Left cardiac atrium (tissue), 4 donors: ENCODE results near the gene REEP1. TPM values are rescaled to one million over a fixed set of nuclear protein-coding genes. Genes with fewer than 3 reads are reported as not detected.

Source experiments
- ATAC-seq, 2 donors: fragments of 200-7000 bp; cut with Tn5 transposase; one replicate each; pipeline ENCODE4 v1.9.1; 2020; ENCODE audit warnings: mild to moderate bottlenecking in 2 of 2, moderate library complexity in 2 of 2
- DNase-seq: peaks from one replicate; pipeline ENCODE4 v3.0.0-alpha.2; 2020
- intact Hi-C, 2 donors: fragments of 100-400 bp; cut with DNase I; formaldehyde crosslinking; loops; one replicate each; pipeline versions ENCODE4 v1.14.1 to v1.15.1; 2022 to 2023
- microRNA-seq, 2 donors: library from miRNA; unstranded; fragments of <30 nt; microRNA quantifications; one replicate each; pipeline ENCODE4 v1.2.0, GENCODE V29; 2020
- total RNA-seq, 2 donors: library from RNA; stranded (reverse); fragmentation: NEBNext Ultra II Directional; extraction: Animal tissue kit (Norgen Biotek cat#: 25700); gene quantifications; one replicate each; pipeline ENCODE4 v1.2.1, GENCODE V29; 2021
- donor health status: DM: no; HTN: yes; CAD: no.
- donor health status: DM: no; HTN: yes; CAD: no; lungs with severe emphysema.
- donor health status: DM: yes; HTN: yes; CAD: no.
- donor health status: Dilated cardiomyopathy.

Gene REEP1
- total RNA-seq, 2 donors from 2014 or later = 15.7 to 22.5 TPM

DNA sequence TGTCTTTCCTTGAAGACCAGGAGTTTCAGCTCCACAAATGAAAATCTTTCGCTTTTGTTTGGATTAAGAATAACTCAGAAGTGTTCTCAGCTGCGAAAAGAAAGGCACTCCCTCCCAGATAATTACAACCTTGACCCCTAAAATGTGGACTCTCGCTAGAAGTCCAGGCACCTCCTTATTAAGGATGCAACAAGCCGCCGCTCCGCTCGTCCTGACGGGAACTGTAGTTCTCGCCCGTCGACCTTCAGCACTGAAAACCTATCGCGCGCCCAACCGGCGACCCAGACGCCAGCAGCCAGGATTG is 142.7 kb downstream of the REEP1 start:
- DNase-seq (peak; percentile 98), ATAC-seq (no peak)
- intact Hi-C loops = no loop called here

GRCh38 chr2:86193901-86194567 is 143.4 kb downstream of the REEP1 start:
- ATAC-seq (no peak), DNase-seq (no peak)
- intact Hi-C loops = no loop called here

DNA sequence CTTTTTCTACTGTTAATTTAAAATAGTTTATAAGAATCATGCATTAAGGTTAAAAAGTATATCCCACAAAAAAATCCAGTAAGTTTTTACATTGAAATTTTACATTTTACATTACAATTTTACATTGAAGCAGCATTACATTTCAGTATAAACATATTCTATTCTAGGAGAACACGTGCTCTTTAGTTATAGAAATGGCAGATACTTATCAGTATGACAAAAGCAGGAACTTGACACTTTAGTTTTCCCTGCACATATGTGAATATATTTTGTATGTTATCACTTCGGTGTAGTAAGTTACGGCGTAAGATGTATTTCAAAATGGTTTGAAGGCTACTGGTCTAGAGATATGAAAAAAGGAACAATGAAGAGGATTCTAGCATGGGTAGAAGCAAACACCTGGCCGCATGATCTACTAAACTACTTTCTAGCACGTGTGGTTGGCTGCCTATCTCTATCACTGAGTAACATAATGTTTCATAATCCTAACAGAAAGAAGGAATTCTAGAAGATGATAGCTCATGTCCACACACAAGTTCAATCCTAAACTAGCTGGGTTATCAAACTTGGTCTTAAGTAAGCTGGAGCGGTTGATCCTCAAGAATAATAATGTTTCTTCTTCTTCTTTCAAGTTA is 147.5 kb downstream of the REEP1 start:
- ATAC-seq (no peak), DNase-seq (no peak)
- intact Hi-C loops = no loop called here

GRCh38 chr2:86186431-86186830 is 151.0 kb downstream of the REEP1 start:
- DNase-seq (no peak), ATAC-seq (peak in 1 of 2 donors; percentile 8)
- intact Hi-C loops = no loop called here

- DNase-seq (no peak), ATAC-seq (peak in 1 of 2 donors; percentile 8)
- intact Hi-C loops = no loop called here
Observed at GRCh38 chr2:86185517-86186212, 151.8 kb downstream of the REEP1 start.

- ATAC-seq = no peak
- intact Hi-C loops = no loop called here
- DNase-seq = no peak
Observed at GRCh38 chr2:86176597-86176996, 160.8 kb downstream of the REEP1 start.

- intact Hi-C loops = no loop called here
- ATAC-seq (no peak), DNase-seq (no peak)
Observed at GRCh38 chr2:86175828-86176227, 161.6 kb downstream of the REEP1 start.

- intact Hi-C loops = loop anchor here in 1 of 2 donors (5.0 kb wide), 1 partner anchor 42 kb away; no protein-coding TSS in a partner anchor
- ATAC-seq = no peak
- DNase-seq = no peak
Observed at GRCh38 chr2:86174445-86174844, 163.0 kb downstream of the REEP1 start.

DNA sequence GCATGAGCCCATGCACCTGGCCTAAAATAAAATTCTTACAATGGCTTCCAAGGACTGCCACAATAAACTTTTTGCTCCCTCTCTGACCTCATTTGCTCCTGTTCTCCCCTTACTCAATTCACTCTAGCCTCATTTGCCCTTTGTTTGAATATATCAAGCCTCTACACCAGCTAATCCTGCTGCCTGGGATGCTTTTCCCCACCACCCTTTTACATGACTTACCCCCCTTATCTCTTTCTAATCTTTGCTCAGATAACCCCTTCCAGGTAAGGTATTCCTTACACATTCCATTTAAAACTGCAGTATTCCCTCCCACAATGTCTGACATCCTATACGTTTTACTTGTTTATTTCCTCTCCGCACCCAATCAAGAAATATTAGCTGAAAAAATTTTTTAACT is 164.8 kb downstream of the REEP1 start:
- DNase-seq = no peak
- intact Hi-C loops = loop anchor here in 1 of 2 donors (5.0 kb wide), 1 partner anchor 40 kb away; no protein-coding TSS in a partner anchor
- ATAC-seq = no peak

DNA sequence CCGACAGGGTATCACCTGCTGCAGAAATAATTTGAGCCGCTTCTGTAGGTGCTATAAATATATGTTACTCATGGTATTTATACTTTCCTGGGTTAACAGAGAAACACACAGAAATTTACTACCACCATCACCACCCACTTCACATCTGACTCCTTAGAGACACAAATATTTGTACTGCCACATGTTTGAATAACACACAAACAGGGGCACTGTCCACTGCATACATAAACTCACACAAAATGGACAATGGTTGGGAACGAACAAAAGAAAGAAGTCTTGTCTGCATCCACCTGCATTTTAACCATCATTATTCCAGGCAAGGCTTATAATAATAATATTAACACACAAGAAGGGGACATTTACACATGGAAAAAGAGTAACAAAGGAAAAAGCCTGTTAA is 166.1 kb downstream of the REEP1 start:
- intact Hi-C loops = loop anchor here in 1 of 2 donors (5.0 kb wide), 1 partner anchor 39 kb away; no protein-coding TSS in a partner anchor
- DNase-seq = no peak
- no peak for ATAC-seq

DNA sequence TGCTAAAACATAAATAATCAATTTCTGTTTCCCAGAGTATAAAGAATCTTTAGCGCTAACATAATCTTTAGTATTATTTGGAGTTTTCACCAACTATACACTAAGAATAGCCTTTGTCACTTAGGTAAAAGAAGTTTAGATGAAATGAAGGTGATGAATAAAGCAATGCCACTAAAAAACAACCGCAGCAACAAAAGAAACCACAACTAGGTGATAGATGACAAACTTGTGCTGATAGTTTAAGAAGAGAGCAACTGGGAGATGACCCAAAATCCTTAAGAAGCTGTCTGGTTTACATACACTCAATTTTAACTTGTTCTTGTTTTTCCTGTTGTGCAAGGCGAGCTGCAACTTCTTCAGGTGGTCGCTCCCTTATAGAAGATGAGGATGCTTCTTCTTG is 167.0 kb downstream of the REEP1 start:
- intact Hi-C loops = loop anchor here in 1 of 2 donors (5.0 kb wide), 1 partner anchor 38 kb away; no protein-coding TSS in a partner anchor
- no peak for DNase-seq
- ATAC-seq = no peak

Small RNA genes within 50 kb of the gene (microRNA-seq; reads per million reads assigned to microRNA genes)
- gene MIR4779 = 0 to 0.27 reads per million in 2 donors

Other genes with a start within 250 kb of the REEP1 start
- gene POLR1A, start 231.7 kb downstream of the REEP1 start, total RNA-seq = 10 to 100 TPM; 17.8 to 33.4 TPM
- gene PTCD3, start 231.4 kb downstream of the REEP1 start, total RNA-seq = 100 to 1,000 TPM in 1 of 2 donors, 10 to 100 TPM in 1; 89.6 to 124 TPM
- gene IMMT, start 142.2 kb downstream of the REEP1 start, total RNA-seq = 100 to 1,000 TPM; 188 to 212 TPM
- 10 to 100 TPM; 66.5 to 71.9 TPM for gene MRPL35, start 138.2 kb downstream of the REEP1 start, total RNA-seq
- 10 to 100 TPM; 35.5 to 45.9 TPM for gene KDM3A, start 103.7 kb upstream of the REEP1 start, total RNA-seq
- gene CHMP3, start 225.8 kb upstream of the REEP1 start, total RNA-seq = 100 to 1,000 TPM; 146 to 152 TPM